NCI-H226 (cell line): ENCODE measurements around the gene CLDN22.

ENCODE experiments used
- DNase-seq: peaks from one replicate; pipeline ENCODE4 v3.0.0-alpha.2; 2015

CLDN22 gene

DNA sequence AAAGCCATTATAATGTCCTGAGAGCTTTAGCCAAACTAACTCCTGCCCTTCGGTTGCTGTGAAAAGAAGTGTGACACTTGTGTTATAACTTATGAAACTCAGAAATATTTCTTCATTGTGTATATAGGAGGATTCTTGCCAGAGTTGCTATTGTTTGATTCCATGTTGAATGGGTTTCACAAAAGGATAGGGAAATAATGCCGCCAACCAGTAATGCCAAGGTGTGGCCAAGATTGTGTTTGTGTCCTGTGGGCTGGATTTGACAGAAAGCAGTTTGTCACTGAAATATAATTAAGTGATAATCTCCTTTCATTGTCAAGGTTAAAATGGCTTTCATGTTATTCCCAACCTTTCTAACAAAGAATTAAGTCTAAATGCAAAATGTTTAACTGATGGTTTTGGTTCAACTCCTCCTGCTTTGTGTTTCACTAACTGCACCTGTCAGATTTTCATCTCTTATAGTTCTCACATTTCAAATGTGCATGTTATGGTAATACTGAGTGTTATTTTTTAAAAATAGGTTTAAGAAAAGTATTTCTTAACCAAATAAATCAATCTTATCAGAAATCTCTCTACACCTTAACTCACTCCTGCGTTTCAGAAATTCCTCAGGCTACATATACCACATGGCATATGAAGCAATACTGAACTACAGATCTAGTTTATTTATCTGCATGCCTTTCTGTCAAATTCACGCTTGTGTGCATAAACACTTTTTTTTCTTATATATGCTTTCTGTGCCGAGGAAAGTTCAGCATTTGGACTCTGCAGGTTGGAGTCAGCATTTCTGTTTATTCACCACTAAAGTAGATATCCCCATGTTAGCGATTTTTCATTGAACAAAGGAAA is at the start of gene CLDN22:
TSS of gene CLDN22 (minus strand) at position 66 of the 849 bp plus-strand sequence. CDS start at position 8, 58 bp downstream.
- no peak for DNase-seq

DNA sequence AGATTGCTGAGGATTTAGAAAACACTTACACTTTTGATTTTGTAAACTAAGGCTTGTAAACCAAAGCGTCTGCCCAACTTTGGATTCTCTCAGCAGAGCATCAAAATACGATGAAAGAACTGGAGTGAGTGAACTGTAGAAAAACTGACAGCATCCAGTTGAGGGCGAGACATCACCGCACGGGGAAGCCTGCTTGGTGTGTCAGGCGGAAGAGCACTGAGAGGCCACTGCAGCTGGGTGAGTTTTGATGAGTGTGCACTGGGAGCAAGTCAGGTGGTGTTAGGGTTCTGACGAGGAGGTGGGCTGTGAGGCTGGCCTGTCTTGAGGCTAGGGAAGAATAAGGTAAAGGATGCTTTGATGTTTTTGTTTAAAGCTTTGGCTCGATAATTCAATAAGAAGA is 49.0 kb upstream of the CLDN22 start:
- DNase-seq, result no peak

DNA sequence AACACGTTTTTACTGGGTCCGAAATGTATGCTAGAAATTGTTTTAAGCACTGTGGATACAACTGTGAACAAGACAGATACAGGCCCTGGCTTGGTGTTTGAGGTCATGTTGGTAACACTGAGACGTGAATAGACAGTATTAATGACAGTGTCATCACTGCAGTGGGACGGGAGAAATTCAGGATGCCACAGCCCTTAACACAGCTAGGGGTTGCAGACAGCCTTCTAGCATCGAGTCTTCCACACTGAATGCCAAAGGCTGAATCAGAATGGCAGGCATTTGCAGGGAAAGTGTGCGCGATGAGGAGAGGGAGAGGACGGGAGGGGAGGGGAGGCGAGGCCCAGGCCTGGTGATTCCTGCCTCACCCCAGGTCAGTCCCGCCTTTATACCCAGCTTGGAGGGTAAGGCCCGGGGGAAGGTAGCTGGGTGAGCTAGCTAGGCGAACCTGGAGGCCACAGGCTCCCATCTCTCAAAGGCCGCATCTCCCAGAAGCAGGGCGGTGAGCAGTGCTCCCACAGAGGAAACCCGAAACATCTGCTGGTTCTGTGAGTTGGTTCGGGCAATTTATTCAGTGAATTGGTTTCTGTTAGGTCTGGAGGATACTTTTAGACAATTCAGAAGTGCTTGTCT is 46.2 kb upstream of the CLDN22 start:
- no peak for DNase-seq

- no peak for DNase-seq
Observed at GRCh38 chr4:183364025-183364424, 43.9 kb upstream of the CLDN22 start.

DNA sequence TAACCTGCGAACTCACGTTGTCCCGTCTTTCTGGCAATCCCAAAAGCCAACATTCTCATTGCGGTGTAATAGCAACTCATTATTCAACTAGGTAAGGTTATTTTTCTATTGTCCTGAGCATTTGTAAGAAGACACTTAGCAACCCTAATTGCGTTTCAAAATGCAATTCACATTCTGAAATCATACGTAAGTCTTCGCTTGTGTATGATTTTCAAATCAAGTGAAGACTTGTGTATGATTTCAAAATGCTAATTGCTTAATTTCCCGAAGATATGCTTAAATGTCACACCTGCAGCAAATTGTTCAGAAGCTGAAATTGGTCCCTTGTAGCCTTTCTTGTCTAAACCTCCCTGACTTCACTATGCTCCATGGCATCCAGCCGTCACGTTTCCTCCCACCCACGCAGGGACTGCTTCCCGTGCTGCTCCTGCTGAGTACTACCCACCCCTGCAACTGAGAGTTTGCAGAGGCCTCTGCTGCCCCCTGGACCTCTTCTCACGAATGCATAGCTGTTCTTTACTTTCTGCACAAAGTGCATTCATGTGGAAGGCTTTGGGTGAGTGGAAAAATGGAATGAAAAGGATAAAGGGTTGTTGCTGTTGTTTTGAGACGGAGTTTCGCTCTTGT is 43.0 kb upstream of the CLDN22 start:
- no peak for DNase-seq

GRCh38 chr4:183362036-183362435 is 42.0 kb upstream of the CLDN22 start:
- DNase-seq, result no peak

- DNase-seq, result peak; percentile 74
Observed at GRCh38 chr4:183360161-183360919, 40.3 kb upstream of the CLDN22 start.

DNA sequence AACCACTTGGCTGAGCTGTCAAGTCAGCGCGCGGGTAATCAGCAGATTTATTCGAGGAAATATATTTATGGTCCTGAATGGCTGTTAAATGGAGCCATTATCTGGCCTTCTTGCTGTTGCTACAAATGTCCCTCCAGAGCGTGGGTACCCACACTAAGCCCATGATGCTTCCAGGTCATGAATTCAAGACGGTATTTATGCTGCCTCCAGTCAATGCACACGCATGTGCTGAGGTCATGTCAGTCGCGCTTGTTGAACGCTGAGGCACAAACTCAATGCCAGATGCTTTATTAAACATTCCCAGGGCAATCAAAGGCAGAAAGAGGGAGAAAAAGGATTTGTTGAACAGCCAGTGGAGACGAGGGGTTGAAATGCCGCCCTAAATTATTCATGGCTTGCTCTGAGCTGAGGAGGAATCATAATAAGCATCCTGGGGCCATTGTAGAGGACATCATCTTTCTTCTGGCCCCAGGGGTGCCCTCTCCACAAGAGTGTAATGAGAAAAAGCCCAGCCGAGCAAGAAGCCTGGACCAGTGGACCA is 38.2 kb upstream of the CLDN22 start:
- no peak for DNase-seq

DNA sequence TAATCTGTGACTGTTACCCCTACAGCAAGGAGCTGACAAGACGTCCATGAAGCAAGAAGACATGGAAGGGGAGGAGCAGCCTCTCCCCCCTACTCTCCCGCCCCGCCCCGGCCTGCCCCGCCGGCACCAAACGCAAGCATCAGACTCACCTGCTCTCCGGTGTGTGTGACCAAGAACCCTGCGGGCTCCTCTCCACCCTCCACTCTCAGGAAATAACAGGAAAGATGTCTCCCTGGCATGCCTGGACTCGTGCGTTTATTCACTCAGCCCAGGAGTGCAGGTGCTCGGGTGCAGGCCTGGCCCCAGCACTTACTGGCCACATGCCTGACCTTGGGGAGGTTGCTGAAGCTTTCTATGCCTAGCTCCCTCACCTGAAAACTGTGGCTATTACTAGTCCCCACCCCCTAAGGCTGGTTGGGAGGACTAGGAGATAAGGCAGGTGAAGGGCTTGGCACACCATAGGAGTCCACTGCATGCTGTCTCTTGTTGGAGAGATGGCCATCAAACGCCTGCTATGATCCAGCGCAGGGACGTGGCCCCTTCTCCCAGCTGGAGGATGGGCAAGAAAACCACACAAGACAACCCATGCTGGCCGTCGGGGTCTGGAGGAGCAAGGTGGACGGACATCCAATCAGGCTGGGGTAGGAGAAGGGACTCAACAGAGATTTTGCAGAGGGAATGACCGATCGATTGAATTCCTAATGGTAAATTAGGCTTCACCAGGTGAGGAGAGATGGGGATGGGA is 37.0 kb upstream of the CLDN22 start:
- no peak for DNase-seq

DNA sequence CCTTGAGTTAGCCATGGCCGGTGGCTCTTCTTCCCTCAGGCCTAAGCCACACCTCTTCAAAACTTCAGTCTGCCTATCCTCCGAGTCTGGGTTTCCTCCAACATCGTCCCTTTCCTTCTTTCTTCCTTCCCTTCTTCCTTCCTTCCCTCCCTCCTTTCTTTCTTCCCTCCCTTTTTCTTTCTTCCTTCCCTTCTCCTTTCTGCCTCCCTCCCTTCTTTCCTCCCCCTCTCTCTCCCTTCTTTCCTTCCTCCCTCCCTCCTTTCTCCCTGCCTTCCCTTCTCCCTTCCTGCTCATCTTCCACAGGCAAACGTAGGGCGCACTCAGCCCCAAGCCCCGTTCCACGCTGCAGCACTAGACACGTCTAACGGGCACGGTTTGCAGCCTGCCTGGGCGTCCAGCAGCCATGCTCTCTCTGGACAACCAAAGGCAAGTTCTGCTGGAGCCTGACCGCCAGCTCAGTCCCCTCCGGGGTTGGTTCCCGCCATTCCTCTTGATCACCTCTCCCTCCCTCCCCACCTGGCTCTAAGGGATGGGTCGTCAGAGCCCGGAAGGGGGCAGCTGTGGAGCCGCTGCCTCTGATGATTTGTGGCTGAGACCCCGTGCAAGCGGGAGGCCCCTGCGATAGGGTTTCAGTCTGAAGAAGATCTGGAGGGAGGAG is 36.2 kb upstream of the CLDN22 start:
- no peak for DNase-seq

DNA sequence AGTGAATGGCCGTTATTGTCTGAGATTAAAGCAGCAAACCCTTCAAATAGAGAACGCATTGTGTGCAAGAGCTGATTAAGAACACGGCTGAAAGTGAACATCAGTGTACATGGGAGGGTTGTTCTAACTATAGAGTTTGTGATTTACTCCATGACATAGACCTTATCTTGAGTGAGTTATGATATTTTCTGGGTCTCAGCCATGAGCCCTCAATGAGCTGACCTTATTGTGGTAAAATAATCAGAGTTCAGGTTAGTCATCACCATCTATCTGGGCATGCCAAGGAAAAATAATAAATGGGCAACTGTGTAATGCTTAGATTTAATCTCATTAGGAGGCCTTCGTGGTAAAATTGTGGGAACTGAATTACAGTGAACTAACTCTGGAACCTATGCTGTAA is 35.3 kb upstream of the CLDN22 start:
- DNase-seq, result peak; percentile 84

DNA sequence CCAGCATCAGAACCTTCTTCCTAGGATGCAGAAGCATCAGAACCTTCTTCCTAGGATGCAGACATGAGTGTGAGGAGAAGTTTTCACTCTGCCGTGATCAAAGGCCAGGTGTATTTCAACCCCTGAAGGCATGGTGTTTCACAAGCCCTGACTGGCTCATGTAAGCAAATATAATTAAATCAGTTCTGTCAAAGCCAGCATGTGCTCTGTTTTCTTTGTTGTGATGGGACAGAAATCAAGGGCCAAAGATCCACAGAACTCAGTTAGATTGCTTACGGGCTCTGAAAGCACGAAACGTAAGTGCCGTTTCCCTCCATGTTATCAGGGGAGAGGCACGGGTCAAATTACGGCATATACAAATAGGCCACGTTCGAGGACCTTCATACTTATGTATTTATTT is 34.1 kb upstream of the CLDN22 start:
- DNase-seq, result no peak

GRCh38 chr4:183353557-183353956 is 33.5 kb upstream of the CLDN22 start:
- DNase-seq, result no peak

GRCh38 chr4:183352546-183352945 is 32.5 kb upstream of the CLDN22 start:
- no peak for DNase-seq

DNA sequence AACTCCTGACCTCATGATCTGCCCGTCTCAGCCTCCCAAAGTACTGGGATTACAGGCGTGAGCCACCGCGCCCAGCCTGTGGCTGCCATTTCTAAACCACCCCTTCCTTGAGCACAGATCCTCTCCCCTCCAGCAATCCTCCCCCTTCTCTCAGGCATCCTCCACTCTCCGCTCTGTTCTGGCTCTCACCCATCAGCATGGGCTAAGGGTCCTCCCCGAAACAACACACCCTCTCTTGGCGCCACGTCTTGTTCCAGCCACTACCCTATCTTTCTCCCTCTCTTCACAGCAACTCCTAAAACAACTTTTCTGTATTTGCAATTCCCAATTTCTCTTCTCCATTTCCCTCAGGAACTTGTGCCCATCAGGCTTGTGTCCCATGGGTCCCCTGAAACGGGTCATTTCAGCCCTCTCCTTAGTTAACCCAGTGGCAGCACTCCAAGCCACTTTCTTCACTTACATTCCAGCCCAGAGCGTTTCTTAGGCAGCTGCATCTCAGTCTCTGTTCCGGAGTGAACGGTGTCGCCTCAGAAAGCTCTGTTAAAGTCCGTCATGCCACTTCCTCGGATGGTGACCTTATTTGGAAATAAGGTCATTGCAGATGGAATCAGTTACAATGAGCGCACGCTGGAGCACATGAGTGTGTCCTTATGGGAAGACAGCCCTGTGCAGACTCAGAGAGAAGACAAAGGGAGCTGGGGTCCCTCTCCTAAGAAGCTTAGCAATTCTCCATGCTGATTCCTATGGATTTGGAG is 30.4 kb upstream of the CLDN22 start:
- DNase-seq, result no peak

GRCh38 chr4:183349673-183350072 is 29.6 kb upstream of the CLDN22 start:
- DNase-seq, result no peak

DNA sequence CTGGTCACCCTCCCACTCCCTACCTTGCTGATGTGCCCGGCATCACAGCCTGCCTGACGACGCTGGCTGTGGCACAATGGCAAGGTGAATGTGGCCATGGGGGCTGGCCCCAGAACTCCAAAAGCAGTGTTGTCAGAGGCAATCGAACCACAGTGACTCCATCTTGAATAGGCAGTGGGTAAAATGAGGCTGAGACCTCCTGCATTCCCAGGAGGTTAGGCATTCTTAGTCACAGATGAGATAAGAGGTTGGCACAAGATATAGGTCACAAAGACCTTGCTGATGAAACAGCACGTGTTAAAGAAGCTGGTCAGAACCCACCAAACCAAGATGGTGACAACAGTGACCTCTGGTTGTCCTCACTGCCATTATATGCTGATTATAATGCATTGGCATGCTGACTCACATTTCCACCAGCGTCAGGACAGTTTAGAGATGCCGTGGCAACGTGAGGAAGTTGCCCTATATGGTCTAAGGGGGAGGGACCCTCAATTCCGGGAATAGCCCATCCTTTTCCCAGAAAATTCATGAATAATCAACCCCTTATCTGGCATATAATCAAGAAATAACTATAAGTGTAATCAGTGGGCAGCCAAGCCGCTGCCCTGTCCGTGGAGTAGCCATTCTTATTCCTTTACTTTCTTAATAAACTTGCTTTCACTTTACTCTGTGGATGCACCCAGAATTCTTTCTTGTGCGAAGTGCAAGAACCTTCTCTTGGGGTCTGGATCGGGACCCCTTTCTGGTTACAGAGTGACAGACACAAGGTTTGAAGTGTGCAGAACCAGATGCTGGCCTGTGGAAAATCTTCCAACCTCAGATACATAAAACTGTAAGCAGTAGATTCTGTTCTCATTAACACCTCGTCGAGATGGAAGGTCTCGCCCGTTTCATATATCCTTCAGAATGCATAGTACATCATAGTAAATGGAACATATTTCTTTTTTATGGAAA is 28.9 kb upstream of the CLDN22 start:
- peak; percentile 55 for DNase-seq

DNA sequence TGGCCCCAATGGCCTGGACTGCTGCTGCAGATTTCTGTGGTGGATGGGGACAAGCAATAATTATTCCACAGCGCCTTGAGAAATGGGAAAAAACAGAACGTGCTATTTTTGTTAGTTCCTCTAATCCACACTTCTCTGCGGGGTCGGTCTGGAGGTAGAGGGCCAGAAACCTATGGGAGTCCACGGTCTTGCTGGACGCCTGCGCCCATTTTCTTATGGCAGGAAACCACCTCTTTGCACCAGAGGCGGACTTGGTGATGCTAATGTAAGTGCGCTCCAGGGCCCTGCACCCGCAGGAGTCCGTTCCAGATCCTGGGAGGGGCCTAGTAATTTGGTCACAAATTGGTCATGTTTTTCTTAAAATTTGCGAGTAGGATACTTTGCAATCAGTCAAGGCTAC is 28.1 kb upstream of the CLDN22 start:
- no peak for DNase-seq

DNA sequence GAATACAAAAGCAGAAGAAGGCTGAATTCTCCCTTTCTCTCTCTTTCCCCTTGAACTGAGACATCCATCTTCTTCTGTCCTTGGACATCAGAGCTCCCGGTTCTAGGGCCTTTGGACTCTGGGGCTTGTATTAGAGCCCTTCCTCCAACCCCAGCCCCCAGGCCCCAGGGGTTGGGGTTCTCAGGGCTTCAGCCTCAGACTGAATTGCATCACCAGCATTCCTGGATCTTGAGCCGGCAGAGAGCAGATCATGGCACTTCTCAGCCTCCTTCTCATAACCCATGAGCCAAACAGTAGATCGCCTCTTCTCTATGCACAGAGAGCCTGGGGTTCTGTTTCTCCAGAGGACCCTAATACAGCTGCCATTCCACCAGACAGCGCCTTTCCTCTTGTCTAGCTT is 27.5 kb upstream of the CLDN22 start:
- peak; percentile 32 for DNase-seq

DNA sequence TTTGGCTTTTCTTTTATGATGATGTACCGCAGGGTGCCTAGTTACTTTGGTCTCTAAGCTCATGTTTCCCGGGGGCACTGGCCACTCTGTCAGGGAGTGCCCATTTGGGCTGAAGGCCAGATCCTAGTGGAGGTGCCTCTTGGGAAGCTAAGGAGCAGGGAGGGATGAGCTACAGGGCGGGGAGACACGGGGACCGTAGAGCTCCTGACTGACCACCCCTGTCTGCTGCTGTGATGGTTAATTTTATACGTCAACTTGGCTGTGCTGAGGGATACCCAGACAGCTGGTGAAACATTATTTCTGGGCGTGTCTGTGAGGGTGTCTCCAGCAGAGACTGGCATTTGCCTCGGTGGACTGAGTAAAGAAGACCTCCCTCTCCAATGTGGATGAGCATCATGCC is 27.1 kb upstream of the CLDN22 start:
- DNase-seq, result no peak
